Heart right ventricle (tissue), 16 donors: ENCODE measurements around the gene NEK11. TPM values are rescaled to one million over a fixed set of nuclear protein-coding genes. Genes with fewer than 3 reads are reported as not detected.
"Not testable (repeated sequence)": the region's sequence is repeated elsewhere in the genome, so short reads cannot be mapped to it uniquely, and the experiment has no call there.

Experiments used
- ATAC-seq, 8 donors: fragments of 200-7000 bp; cut with Tn5 transposase; one replicate each; pipeline ENCODE4 v1.9.1; 2020; ENCODE audit warnings: mild to moderate bottlenecking in 8 of 8, moderate library complexity in 8 of 8, moderate number of reproducible peaks in 1 of 8
- DNase-seq, 2 donors: peaks; one replicate each; pipeline ENCODE4 v3.0.0-alpha.2; 2020
- H3K27ac ChIP-seq, 10 donors: fragments of 200-600 bp; sonication (generic) in 2 of 10; one replicate each; pipeline versions ENCODE4 v1.5.0 to v1.8.0; 2020 to 2022; ENCODE audit warnings: mild to moderate bottlenecking in 3 of 10
- H3K27me3 ChIP-seq, 7 donors: fragments of 200-600 bp; one replicate each; pipeline ENCODE4 v1.8.0; 2021 to 2022; ENCODE audit warnings: mild to moderate bottlenecking in 2 of 7
- H3K36me3 ChIP-seq, 9 donors: fragments of 200-600 bp; sonication (generic) in 1 of 9; one replicate each; pipeline versions ENCODE4 v1.5.0 to v1.8.0; 2020 to 2022; ENCODE audit warnings: mild to moderate bottlenecking in 2 of 9
- H3K4me1 ChIP-seq, 9 donors: fragments of 200-600 bp; sonication (generic) in 1 of 9; one replicate each; pipeline versions ENCODE4 v1.5.0 to v1.8.0; 2020 to 2022; ENCODE audit warnings: mild to moderate bottlenecking in 4 of 9
- H3K4me3 ChIP-seq, 10 donors: fragments of 200-600 bp; sonication (generic) in 2 of 10; one replicate each; pipeline versions ENCODE4 v1.5.0 to v1.8.0; 2020 to 2022; ENCODE audit warnings: mild to moderate bottlenecking in 7 of 10, moderate library complexity in 2 of 10
- H3K9me3 ChIP-seq, 11 donors: fragments of 200-600 bp in 10 of 11; sonication (generic) in 2 of 11; one replicate each; pipeline versions ENCODE4 v1.5.0 to v1.8.0; 2013 to 2022; ENCODE audit warnings: mild to moderate bottlenecking in 2 of 11, control low read depth in 1 of 11, moderate library complexity in 1 of 11
- WGBS, 2 donors: extraction: QIAGEN DNeasy Blood & Tissue Kit; methylation state at CpG; one replicate each; pipeline ENCODE4 v1.1.7; 2013; ENCODE audit warnings: inconsistent platforms in 1 of 2; 5-methylcytosine and 5-hydroxymethylcytosine counted together
- intact Hi-C, 10 donors: fragments of 100-400 bp; cut with DNase I; formaldehyde crosslinking; loops; one replicate each; pipeline versions ENCODE4 v1.11.1 to v1.14.2; 2022
- polyA plus RNA-seq, 2 donors: library from polyadenylated mRNA; stranded (reverse); fragments of 200-250 nt; gene quantifications; one replicate each; pipeline ENCODE4 v1.2.3, GENCODE V29; 2013
- total RNA-seq, 10 donors: library from RNA; stranded (reverse); fragmentation: NEBNext Ultra II Directional in 3 of 10; extraction: Animal tissue kit (Norgen Biotek cat#: 25700) in 3 of 10; gene quantifications; one replicate each; pipeline versions ENCODE4 v1.2.1 to v1.2.4, GENCODE V29; 2021 to 2023
- TF ChIP-seq, protein P1 (sequence below), 9 donors: fragments of 200-600 bp; sonication (generic) in 2 of 9; IDR thresholded peaks; one replicate each; pipeline versions ENCODE4 v1.5.0 to v1.8.0; 2021 to 2022; ENCODE audit warnings: antibody characterized with exemption in 9 of 9, mild to moderate bottlenecking in 5 of 9, moderate library complexity in 1 of 9
- donor health status: Arrhythmogenic right ventricular cardiomyopathy.
- donor health status: ischemic (EF 13 %, LVEDD 7.1; RV severe dilation, severe dysfunction).
- donor health status: healthy with polysubstance abuse.
- donor health status: DM: no; HTN: yes; CAD: no.
- donor health status: DM: no; HTN: no; CAD: no.
- donor health status: ischemic (EF 25% LVEDD 6.9; RV normal size, moderate dysfunction).
- donor health status: ischemic (EF 25% LVEDD 5.7; RV mildly dilated, moderate dysfunction).
- donor health status: healthy.
- donor health status: DM: yes; HTN: yes; CAD: no.
- donor health status: Ischemic cardiomyopathy.
- donor health status: ischemic (EF 35%, LVEDD 5.7; RV mildly dilated, moderate dysfunction).
- donor health status: nonischemic (EF 11% LVEDD 7.7; RV severe dilation, severe dysfunction).
- donor health status: DM: yes; HTN: yes; CAD: no.
- donor health status: PGD.
- donor health status: ischemic (EF 29% LVEDD 5.4; RV normal size, mild dysfunction).
- donor health status: nonischemic (EF 23%, LVEDD 6.1; RV moderate dilation, normal function).

NEK11 gene
- total and polyA plus RNA-seq, 12 donors = 0.88 to 3.7 (median 1.9) TPM

DNA sequence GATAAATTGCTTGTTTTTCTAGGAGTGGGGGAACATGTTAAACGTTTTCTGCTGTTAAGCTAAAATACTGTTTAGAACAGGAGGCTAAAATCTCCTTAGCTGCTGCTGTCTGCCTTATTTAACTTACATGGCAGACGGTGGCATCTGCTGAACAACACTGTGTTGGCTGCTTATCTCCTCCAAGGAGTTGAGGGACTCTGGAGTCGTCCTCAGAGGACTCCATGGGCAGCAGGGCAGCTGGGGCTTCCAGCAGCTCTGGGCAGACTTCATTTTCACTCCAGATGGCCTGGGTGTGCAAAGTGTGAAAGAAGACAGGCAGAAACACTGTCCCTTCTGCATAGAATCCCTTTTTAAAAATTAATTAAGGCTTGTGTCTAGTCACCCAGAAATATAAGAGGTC is 302.0 kb downstream of the NEK11 start:
- ATAC-seq (no peak), DNase-seq (no peak)
- intact Hi-C loops = no loop called here
- Histone ChIP-seq H3K4me1 (peaks cover 0 to 8% (median 0%) of the 10 kb centered on the region in 9 donors), H3K27ac (no peak overlapping the region), H3K9me3 (no peaks in the 10 kb centered on the region), H3K4me3 (no peak overlapping the region), H3K36me3 (peaks cover 0 to 5% (median 0%) of the 10 kb centered on the region in 9 donors), H3K27me3 (no peaks in the 10 kb centered on the region)
- TF ChIP-seq, protein P1, sequence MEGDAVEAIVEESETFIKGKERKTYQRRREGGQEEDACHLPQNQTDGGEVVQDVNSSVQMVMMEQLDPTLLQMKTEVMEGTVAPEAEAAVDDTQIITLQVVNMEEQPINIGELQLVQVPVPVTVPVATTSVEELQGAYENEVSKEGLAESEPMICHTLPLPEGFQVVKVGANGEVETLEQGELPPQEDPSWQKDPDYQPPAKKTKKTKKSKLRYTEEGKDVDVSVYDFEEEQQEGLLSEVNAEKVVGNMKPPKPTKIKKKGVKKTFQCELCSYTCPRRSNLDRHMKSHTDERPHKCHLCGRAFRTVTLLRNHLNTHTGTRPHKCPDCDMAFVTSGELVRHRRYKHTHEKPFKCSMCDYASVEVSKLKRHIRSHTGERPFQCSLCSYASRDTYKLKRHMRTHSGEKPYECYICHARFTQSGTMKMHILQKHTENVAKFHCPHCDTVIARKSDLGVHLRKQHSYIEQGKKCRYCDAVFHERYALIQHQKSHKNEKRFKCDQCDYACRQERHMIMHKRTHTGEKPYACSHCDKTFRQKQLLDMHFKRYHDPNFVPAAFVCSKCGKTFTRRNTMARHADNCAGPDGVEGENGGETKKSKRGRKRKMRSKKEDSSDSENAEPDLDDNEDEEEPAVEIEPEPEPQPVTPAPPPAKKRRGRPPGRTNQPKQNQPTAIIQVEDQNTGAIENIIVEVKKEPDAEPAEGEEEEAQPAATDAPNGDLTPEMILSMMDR (IDR thresholded peaks at IDR 0.05) = no peak
- WGBS, 2 donors = 33 to 36% methylated on average over 3 of the region's 3 CpGs

DNA sequence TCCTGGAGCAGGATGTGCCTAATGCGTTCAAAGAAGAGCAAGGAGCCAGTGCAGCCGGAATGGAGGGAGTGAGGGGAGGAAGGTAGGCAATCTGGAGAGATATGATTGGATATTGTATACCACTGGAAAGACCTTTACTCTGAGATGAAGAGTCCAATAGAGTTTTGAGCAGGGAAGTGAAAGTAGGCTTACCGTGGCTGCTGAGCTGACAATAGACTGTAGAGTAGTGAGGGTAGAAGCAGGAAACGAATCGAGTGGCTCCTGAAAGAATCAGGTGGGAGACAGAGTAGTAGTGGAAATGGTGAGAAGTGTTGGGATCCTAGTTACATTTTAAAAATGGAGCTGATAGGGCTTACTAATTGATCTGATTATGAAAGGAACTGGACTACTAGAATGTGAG is 303.1 kb downstream of the NEK11 start:
- ATAC-seq (no peak), DNase-seq (no peak)
- TF ChIP-seq, protein P1 (IDR thresholded peaks at IDR 0.05) = no peak
- intact Hi-C loops = no loop called here
- Histone ChIP-seq H3K4me3 (no peak overlapping the region), H3K36me3 (peaks cover 0 to 5% (median 0%) of the 10 kb centered on the region in 9 donors), H3K4me1 (peaks cover 0 to 8% (median 0%) of the 10 kb centered on the region in 9 donors), H3K27me3 (no peaks in the 10 kb centered on the region), H3K9me3 (no peaks in the 10 kb centered on the region), H3K27ac (no peak overlapping the region)
- 86 to 91% methylated on average over 5 of the region's 5 CpGs for WGBS, 2 donors

DNA sequence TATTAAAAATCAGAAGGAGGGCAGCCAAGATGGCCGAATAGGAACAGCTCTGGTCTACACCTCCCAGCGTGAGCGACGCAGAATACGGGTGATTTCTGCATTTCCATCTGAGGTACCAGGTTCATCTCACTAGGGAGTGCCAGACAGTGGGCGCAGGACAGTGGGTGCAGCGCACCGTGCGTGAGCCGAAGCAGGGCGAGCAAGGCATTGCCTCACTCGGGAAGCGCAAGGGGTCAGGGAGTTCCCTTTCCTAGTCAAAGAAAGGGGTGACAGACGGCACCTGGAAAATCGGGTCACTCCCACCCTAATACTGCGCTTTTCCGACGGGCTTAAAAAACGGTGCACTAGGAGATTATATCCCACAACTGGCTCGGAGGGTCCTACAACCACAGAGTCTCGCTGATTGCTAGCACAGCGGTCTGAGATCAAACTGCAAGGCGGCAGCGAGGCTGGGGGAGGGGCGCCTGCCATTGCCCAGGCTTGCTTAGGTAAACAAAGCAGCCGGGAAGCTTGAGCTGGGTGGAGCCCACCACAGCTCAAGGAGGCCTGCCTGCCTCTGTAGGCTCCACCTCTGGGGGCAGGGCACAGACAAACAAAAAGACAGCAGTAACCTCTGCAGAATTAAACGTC is 304.9 kb downstream of the NEK11 start:
- H3K9me3 ChIP-seq, H3K36me3 ChIP-seq, ATAC-seq, DNase-seq, intact Hi-C loops, H3K27ac ChIP-seq, H3K4me1 ChIP-seq, H3K27me3 ChIP-seq: not testable (repeated sequence)
- WGBS, 2 donors = 90 to 97% methylated on average over 23 to 26 of the region's 27 CpGs
- H3K4me3 ChIP-seq = peak overlapping the region in 1 of 10 donors; percentile 13

DNA sequence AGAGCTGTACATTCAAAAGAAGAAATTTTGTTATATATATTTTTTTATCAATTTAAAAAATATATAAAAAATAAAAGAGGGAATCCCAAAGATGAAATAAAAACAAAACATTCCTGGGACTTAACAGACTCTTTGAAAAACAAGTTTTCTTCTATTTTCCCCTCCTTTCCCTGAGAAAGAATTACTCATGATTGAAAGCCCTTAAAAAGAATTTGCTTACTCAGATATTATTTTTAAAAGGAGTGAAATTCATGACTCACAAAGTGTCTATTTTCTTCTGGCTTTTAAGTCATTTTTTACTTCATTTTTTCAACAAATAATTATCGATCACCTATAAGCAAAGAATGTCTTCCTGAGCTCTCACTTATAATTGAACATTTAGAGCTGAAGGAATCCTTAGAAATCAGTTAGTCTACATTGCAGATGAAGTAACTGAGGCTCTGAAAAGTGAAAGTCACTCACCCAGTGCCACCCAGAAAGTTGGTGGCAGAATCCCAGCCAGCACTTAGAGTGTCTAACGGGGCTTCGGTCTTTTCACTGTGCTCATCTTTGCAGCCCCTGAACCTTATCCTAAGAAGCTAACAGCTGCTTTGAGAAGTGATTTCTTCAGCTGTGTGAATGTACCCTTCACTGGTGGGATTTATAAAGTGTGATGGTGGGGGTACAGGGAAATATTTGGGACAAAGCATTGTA is 312.4 kb downstream of the NEK11 start:
- WGBS, 2 donors = 56 to 65% methylated on average over 3 of the region's 3 CpGs
- Histone ChIP-seq H3K4me3 (no peak overlapping the region), H3K27ac (peak overlapping the region in 2 of 10 donors; percentile 64 to 66), H3K4me1 (peaks cover 0 to 23% (median 8%) of the 10 kb centered on the region in 9 donors), H3K9me3 (peaks cover 0 to 20% (median 0%) of the 10 kb centered on the region in 11 donors), H3K36me3 (no peaks in the 10 kb centered on the region), H3K27me3 (no peaks in the 10 kb centered on the region)
- intact Hi-C loops = no loop called here
- TF ChIP-seq, protein P1 (IDR thresholded peaks at IDR 0.05) = no peak
- DNase-seq (no peak), ATAC-seq (no peak)

DNA sequence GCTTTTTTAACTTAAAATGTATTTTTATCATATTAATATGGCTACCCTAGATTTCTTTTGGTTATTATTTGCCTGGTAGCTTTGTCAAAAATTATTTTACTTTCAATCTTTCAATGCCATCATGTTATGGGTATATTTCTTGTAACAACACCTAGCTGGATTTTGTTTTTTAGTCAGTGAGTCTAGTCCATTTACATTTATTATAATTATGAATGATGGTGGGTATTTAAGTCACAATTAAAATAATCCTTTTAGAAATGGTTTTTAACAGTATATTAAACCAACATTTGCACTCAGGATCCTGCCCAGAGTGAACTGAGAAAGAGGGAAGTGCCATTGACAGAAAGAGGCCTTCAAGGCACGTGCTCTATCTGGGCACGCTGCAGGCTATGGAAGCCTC is 315.1 kb downstream of the NEK11 start:
- Histone ChIP-seq H3K4me1 (peaks cover 0 to 23% (median 8%) of the 10 kb centered on the region in 9 donors), H3K9me3 (peaks cover 0 to 20% (median 0%) of the 10 kb centered on the region in 11 donors), H3K27me3 (no peaks in the 10 kb centered on the region), H3K36me3 (no peaks in the 10 kb centered on the region), H3K27ac (no peak overlapping the region), H3K4me3 (no peak overlapping the region)
- WGBS, 2 donors = 94 to 96% methylated on average over 2 of the region's 2 CpGs
- intact Hi-C loops = no loop called here
- ATAC-seq (no peak), DNase-seq (no peak)
- TF ChIP-seq, protein P1 (IDR thresholded peaks at IDR 0.05) = no peak
